ENCODE data around the gene KLK10.
"Not testable (repeated sequence)": the region's sequence is repeated elsewhere in the genome, so short reads cannot be mapped to it uniquely, and the experiment has no call there.

KLK10 gene

DNA sequence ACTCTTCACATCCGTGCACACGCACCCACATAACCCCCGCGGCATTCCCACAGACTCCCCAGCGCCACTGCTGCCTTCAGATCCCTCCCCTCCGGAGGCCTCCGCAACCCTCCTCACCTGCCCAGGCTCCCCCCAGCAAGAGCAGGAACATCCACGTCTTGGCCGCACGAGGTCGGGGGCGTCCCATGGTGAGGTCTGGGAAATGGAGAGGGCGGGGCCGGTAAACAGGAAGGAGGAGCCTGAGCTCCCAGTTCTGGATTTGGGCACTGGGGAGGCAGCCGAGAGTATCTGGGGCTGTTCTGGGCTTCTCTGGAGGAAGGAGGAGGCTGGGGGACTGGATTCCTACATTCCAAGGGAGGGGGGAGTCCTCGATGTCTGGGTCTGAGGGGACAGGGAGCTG lies 18.5 kb downstream of the KLK10 start:
- DNase-seq = no peak

- DNase-seq = no peak
Observed at GRCh38 chr19:51000426-51000825, 19.1 kb downstream of the KLK10 start.

DNA sequence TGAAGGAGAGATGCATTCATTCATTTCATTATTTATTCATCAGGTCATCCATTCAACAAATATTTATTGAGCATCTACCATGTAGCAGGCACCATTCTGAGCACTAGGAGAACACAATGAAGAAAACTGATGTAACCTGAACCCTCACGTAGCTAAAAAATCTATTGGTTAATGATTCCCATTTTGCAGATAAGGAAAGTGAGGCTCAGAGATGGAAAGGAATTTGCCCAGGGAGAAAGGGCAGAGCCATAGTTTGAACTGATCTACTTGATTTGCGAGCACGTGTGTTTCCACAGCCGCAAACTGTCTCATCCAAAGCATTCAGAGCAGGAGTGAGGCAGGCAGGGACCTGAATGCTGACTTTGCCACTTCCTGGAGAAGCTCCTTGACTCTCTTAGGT lies 20.8 kb downstream of the KLK10 start:
- no peak for DNase-seq

DNA sequence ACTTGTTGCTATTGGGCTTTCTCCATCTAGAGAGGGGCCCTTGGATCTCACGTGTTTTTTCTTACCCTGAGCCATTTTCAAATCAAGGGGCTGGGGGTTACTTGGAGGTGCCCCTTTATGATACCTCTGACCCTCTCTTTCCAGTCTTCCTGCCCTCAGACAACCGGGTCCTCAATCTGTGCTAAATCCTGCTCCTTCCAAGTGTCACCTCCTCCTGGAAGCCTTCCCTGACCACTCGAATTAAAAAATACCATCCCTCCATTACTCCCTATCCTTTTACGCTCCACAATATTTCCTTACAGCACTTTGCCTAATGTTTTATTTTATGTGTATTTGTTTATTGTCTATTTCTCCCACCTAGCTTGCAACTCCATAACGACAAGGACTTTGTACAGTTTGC lies 21.4 kb downstream of the KLK10 start:
- DNase-seq = no peak

DNA sequence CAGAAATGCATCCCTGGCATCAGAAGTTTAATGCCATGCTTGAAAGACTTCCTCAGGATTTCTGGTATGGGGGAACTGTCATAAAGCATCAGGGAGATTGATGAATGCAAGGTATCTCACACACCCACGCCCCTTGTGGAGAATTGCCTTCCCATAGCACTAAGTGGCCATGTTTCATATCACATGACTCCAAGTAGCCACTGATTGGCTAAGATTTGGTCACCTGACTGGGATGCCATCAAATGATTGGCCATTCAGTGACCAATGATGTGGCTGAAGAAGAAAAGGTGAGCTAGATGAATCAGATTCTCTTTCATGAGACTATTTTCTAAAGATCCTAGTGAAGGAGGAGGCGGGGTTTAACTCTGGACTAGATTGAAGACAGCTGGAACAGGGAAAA lies 25.4 kb downstream of the KLK10 start:
- DNase-seq = no peak

- no peak for DNase-seq
Observed at GRCh38 chr19:50992666-50993035, 26.9 kb downstream of the KLK10 start.

DNA sequence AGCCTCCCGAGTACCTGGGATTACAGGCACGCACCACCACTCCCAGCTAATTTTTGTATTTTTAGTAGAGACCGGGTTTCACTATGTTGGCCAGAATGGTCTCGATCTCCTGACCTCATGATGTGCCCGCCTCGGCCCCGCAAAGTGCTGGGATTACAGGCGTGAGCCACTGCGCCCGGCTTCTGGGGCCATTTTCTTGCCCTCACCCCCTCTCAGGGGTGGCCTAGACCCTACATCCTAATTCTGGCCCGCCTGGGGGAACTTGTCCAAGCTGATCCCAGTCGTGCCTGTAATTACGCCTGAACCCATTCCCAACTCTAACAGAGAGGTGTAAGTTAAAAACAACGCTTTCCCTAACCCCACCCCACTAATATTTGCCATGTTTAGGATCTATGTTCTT lies 35.1 kb downstream of the KLK10 start:
- not testable (repeated sequence) for DNase-seq

GRCh38 chr19:50983625-50984292 lies 35.8 kb downstream of the KLK10 start, which contains the start of gene KLK7:
Gene KLK7 (minus strand): TSS chr19:50983917. CDS start chr19:50982399, 1,518 bp downstream.
- no peak for DNase-seq

GRCh38 chr19:50982186-50982585 lies 37.3 kb downstream of the KLK10 start:
- DNase-seq = no peak

- DNase-seq = no peak
Observed at GRCh38 chr19:50981587-50982146, 37.8 kb downstream of the KLK10 start.

DNA sequence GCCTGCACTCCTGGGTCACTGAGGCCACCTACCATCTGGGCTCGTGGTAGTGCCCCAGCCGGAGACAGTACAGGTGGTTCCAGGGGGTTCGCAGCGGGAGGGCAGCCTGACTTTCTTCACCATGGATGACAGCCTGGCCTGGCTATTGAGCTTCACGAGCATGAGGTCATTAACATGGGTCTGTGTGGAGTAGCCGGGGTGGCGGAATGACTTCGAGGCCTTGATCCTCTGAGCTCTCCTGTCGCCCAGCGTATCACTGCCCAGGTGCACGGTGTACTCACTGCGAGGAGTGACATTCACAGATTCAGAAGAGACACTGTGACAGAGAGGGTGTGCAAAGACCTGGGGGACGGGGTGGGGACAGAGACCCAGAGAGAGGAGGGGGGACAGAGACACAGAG lies 39.3 kb downstream of the KLK10 start:
- no peak for DNase-seq

GRCh38 chr19:50979758-50980157 lies 39.8 kb downstream of the KLK10 start:
- no peak for DNase-seq

- DNase-seq = no peak
Observed at GRCh38 chr19:50978772-50979390, 40.6 kb downstream of the KLK10 start.

GRCh38 chr19:50977626-50978025 lies 41.9 kb downstream of the KLK10 start:
- no peak for DNase-seq

- DNase-seq = no peak
Observed at GRCh38 chr19:50975766-50976165, 43.7 kb downstream of the KLK10 start.

DNA sequence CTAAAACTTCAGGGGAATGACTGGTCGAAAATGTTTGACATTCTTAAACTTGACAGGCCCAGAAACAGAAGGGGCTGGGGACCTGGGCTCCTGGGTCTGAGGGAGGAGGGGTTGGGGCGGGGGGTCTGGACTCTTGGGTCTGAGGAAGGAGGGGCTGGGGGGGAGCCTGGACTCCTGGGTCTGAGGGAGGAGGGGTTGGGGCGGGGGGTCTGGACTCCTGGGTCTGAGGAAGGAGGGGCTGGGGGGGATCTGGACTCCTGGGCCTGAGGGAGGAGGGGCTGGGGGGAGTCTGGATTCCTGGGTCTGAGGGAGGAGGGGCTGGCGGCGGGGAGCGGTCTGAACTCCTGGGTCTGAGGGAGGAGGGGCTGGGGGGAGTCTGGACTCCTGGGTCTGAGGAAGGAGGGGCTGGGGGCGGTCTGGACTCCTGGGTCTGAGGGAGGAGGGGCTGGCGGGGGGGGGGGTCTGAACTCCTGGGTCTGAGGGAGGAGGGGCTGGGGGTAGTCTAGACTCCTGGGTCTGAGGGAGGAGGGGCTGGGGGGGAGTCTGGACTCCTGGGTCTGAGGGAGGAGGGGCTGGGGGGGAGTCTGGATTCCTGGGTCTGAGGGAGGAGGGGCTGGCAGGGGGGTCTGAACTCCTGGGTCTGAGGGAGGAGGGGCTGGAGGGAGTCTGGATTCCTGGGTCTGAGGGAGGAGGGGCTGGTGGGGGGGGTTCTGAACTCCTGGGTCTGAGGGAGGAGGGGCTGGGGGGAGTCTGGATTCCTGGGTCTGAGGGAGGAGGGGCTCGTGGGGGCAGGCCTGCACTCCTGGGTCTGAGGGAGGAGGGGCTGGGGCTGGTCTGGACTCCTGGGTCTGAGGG lies 44.6 kb downstream of the KLK10 start:
- DNase-seq = no peak

- no peak for DNase-seq
Observed at GRCh38 chr19:50972795-50973376, 46.6 kb downstream of the KLK10 start.

- DNase-seq = not testable (repeated sequence)
Observed at GRCh38 chr19:50969810-50970209, 49.7 kb downstream of the KLK10 start.

- no peak for DNase-seq
Observed at GRCh38 chr19:50969413-50969760, 50.1 kb downstream of the KLK10 start, which contains the start of gene KLK6. Gene KLK6 (minus strand): TSS chr19:50969591. CDS start chr19:50968104, 1,487 bp downstream.

- DNase-seq = no peak
Observed at GRCh38 chr19:50968716-50969412, 50.6 kb downstream of the KLK10 start.

DNA sequence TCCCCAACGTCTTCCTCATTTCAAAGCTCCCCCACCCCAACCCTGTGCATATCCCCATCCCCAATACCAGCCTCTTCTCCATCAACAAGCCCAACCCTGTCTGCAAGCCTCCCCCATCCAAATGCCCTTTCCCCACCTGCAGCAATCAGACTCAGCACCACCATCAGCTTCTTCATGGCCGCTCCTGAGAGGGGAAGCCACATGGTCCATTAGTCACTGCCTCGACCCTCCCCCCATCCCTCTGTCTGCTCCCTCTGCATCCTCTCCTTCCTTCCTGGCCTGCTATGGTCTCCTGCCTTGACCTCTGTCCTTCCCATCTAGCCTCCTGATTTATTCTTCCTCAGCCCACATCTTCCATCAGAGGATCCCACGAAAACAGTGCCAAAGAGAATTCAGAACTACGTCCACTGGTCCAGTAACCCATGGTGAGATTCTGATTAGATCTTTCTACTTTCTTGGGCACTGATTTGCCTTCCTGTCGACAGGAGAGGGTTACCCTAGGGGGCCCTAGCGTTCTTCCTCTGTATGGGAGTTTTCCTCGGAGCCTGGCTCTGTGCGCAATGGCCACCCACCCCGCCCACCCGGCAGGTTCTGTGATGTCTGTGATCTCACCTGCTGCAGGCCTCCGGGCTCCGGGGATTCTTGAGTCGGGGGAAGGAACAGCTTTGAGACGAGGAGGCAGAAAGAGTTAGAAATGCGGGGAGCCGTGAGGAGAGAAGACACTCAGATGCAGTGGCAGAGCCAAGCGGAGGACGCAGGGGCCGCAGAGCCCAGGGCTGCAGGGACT lies 51.4 kb downstream of the KLK10 start:
- DNase-seq = no peak

- no peak for DNase-seq
Observed at GRCh38 chr19:50964266-50964665, 55.2 kb downstream of the KLK10 start.
